CMK (cell line): Measurements from ENCODE around the gene PHOSPHO2.

Experiments used
- DNase-seq: peaks from one replicate; pipeline ENCODE4 v3.0.0-alpha.2; 2010; ENCODE audit warnings: low read depth

Gene PHOSPHO2

DNA sequence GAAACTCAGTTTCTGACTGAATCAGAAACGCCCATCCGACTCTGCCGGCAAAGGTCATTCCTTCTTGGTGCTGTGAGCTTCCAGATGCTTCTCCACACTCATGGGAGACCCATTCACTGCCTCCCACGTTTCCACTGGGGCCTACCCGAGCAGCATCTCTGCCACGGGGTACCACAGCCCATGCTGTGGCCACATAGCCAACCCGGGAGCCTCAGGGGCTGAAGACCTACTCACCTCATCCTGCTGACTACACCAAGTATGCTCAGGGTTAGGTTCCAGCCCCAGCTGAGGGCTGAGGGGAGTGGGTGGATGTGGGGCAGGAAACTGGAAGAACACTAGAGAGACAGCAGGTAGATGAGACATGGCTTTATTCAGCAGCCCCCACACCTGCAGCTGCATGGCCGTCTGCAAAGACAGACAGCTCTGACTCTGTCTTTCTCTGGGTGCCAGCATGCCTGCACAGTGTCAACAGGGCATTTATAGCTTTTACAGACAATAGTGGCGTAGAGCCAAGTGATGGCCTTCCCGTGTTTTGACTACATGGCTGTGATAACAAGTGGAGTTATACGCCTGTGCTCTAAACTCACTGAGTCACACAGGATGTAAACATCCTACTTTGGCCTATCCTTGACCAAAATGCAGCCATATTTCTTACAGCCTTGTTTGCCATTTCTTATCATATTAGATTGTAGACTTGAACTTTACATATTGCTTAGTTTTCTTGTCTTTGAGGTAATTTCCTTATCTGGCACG lies 22.8 kb downstream of the PHOSPHO2 start:
- no peak for DNase-seq

DNA sequence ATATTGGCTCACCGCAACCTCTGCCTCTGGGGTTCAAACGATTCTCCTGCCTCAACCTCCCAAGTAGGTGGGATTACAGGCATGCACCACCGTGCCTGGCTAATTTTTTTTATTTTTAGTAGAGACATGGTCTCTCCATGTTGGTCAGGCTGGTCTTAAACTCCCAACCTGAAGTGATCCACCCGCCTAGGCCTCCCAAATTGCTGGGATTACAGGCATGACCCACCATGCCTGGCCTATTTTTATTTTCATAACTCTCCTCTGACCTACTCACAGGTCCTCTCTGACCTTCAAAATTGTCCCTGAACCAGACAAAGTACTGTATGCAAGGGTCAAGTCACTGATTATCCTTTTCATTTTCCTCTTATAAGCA lies 23.4 kb downstream of the PHOSPHO2 start:
- DNase-seq: no peak

GRCh38 chr2:169718930-169719504 lies 24.7 kb downstream of the PHOSPHO2 start:
- DNase-seq: no peak

DNA sequence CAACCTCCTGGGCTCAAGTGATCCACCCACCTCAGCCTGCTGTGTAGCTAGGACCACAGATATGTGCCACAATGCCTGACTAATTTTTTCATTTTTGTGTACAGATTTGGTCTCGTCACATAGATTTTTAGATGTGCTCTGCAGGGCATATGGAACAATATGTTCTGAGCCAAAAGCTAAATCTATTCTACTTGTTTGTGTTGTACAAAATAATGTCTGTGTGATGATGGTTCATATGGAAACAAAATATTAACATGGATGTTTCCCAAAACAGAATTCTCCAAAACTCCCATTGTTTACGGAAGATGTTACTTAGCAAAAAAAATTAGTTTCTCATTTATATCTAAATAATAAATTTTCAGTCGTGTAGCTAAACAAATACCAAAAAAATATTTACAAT lies 26.7 kb downstream of the PHOSPHO2 start:
- DNase-seq: no peak

DNA sequence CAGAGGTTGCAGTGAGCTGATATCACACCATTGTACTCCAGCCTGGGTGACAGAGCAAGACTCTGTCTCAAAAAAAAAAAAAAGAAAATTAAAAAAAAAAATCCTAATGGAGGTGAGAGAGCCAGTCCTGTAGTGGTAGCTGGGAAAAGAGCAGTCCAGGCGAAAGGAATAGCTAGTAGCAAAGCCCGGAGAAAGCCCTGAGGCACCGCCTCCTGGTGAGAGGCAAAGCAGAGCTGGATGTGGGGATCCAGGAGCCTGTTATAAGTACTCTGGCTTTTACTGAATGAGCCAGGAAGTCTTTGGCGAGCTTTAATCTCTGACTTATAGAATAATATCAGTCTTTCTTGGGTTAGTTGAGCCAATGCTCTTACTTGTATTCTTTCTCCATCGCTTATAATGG lies 32.8 kb downstream of the PHOSPHO2 start:
- DNase-seq: no peak

DNA sequence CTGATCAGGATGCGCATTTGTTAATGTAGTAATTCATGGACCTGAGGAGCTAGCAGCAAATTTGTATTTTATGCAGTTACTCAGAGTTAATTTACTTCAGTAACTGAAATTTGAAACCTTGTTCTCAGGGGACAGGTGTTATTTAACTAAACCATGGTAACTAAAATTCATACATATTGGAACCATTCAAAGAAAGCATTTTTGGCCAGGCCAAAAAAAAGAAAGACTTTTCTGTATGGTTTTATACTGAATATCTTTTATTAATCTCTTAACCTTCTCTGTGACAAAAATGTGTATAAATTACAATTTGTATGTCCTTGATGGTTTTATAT lies 35.0 kb downstream of the PHOSPHO2 start:
- DNase-seq: no peak

- no peak for DNase-seq
Measured at GRCh38 chr2:169732075-169732474, 37.8 kb downstream of the PHOSPHO2 start.

GRCh38 chr2:169732583-169733358 lies 38.5 kb downstream of the PHOSPHO2 start:
- no peak for DNase-seq

GRCh38 chr2:169734169-169734847 lies 40.0 kb downstream of the PHOSPHO2 start:
- DNase-seq: no peak

DNA sequence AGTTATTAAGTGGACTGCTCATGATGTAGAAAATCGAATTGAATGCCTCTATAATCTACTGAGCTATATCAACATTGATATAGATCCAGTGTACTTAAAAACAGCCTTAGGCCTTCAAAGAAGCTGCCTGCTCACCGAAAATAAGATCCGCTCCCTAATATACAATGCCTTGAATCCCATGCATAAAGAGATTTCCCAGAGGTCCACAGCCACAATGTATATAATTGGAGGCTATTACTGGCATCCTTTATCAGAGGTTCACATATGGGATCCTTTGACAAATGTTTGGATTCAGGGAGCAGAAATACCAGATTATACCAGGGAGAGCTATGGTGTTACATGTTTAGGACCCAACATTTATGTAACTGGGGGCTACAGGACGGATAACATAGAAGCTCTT lies 41.4 kb downstream of the PHOSPHO2 start:
- no peak for DNase-seq

DNA sequence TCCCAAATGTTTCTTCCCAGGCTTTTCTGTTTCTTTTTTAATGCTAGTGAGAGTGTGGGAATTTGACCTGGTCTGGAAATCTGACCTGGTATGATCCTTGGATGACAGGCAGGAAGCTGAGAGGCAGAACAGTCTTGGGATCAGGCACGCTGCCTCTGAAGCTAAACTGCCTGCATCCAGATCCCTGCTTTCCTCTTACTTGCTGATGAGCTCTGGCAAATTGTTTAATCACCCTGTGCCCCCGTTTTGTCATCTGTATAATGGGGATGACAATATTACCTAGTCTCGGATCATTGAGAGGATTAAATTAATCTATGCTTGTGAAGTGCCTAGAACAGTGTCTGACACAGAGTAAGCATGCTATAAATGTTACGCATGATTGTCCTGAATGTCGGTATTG lies 42.6 kb downstream of the PHOSPHO2 start:
- DNase-seq: no peak

GRCh38 chr2:169738566-169739229 lies 44.4 kb downstream of the PHOSPHO2 start:
- no peak for DNase-seq

DNA sequence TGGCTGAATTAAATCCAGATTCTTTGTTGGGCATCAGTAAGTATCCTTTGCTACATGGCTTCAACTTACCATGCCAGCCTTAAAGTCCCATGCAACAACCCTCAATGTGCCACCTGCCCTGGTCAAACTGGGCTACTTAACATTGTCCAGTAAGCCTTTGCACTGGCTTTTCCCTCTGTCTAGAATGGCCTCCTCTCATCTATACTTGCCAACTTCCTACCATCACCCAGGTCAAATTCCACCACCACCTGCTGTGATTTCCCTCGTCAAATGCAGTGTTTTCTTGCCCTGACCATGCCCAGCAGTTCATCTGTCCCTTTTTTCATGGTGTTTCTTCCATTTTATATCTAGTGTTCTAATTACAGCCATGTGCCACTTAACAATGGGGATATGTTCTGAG lies 45.1 kb downstream of the PHOSPHO2 start:
- no peak for DNase-seq

DNA sequence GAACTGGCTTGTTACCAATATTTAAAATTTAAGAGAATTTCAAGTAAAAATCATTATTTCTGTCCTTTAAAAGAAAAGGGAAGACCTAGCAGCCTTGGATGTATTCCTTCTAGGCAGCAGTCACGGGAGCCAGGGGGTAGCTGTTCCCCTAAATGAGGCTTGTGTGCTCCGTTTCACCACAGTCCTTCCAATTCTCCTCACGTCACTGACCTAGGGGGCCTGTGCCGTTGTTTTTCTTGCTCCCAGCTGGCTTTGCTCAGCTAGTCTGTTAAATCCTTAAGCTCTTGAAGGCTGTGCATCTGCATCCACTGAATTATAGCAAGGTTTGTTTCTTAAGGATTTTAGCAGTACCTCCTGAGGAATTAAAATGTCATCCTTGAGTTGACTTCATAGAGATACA lies 49.3 kb downstream of the PHOSPHO2 start:
- DNase-seq: no peak

DNA sequence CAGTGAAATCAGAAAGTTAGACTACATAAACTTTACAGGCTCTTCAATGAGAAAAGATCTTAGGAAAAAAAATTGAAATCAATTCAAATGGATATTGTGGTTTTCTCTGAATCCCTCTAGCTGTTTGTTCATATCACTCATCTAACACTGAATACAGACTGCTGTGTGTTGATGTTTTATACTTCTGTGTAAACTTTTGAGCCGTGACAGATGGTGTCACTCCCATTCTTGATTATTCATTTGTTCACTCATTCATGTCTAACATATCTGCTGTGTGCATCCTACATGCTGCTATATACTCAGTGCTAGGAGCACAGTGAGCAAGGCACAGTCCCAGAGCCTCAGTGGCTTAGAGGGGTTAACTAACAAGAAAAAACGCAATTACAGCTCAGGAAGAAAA lies 52.0 kb downstream of the PHOSPHO2 start:
- no peak for DNase-seq

DNA sequence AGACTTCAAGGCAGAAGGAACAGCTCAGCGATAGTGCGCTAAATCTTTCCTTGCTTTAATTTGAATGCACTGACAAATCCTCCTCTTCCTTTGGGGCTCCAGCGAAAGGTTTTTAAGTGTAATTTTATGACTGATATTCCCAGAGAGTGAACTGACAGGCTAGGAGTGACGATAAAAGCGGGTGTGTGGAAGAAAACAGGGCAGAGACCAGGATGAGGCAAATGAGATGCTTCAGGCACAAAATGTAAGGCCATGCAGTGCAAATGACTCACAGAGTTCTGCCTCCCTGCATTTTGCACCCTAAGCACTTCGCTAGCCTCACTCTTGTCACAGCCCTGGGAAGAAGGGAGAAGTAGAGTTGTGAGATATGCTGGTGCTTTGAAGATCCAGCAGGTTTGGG lies 54.0 kb downstream of the PHOSPHO2 start:
- DNase-seq: no peak
